GM19099 (cell line): Measurements from ENCODE around the gene TRIM62.

Experiments
- POLR2A ChIP-seq: IDR thresholded peaks from 3 replicates; pipeline ENCODE4 v1.6.1; 2011; ENCODE audit warnings: low read depth; ENCODE audit not compliant: insufficient read length; ENCODE audit errors: extremely low read depth

The TRIM62 gene

DNA sequence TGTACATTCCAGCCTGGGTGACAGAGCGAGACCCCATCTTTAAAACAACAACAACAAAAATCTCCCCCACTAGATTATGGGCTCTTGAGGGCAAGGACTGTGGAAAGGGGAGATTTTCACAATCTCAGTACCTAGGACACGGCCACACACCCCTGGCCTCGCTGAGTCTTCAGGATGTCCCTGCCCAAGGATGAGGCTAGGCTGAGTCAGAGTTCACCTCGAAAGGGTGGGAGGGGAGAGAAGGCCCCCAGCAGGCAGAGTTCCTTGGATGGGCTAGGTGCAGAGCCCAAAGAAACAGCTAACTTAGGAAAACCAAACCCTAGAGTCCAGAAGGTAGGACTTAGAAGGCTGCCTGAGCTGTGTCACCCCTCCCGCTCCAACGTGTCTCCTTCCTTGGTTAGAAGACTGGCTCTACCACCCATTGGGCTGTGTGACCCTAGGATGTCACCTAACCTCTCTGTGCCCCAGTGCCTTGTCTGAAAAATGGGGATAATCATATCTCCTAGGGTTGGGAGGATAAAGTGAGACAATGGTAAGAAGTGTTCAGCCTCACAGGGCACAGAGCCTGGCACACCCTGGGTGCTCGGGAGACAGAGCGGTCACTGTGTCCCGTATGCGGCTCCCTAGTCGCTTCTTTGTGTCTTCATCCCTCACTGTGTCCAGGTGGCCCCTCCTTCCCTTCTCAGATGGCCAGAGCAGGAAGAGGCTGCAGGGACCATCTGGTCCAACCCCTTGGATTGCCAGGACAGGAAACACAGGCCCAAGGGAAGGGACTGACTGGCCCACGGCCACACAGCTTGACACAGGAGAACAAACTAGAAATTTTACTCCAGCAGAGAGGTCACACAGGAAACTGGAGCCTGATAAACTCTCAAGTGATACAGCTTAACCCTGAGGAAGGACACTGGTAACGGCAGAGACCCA lies 11.2 kb downstream of the TRIM62 start:
- no peak for TF ChIP-seq POLR2A

GRCh38 chr1:33169290-33170055 lies 12.4 kb downstream of the TRIM62 start:
- TF ChIP-seq POLR2A = no peak

GRCh38 chr1:33168556-33169289 lies 13.1 kb downstream of the TRIM62 start:
- TF ChIP-seq POLR2A = no peak

GRCh38 chr1:33167650-33168447 lies 14.0 kb downstream of the TRIM62 start:
- TF ChIP-seq POLR2A = no peak

DNA sequence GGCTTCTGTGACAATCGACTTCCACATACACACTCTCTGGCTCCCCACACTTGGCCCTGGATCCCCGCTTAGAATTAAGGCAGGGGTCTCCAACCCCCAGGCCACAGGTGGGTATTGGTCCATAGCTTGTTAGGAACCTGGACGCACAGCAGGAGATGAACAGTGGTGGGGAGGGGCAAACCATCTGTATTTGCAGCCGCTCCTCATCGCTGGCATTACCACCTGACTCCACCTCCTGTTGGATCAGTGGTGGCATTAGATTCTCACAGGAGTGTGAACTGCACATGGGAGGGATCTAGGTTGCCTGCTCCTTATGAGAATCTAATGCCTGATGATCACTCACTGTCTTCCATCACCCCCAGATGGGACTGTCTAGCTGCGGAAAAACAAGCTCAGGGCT lies 16.0 kb downstream of the TRIM62 start:
- no peak for TF ChIP-seq POLR2A

- TF ChIP-seq POLR2A = no peak
Measured at GRCh38 chr1:33165209-33165608, 16.6 kb downstream of the TRIM62 start.

- no peak for TF ChIP-seq POLR2A
Measured at GRCh38 chr1:33163621-33164519, 18.0 kb downstream of the TRIM62 start.

- TF ChIP-seq POLR2A = no peak
Measured at GRCh38 chr1:33162141-33162540, 19.7 kb downstream of the TRIM62 start.

DNA sequence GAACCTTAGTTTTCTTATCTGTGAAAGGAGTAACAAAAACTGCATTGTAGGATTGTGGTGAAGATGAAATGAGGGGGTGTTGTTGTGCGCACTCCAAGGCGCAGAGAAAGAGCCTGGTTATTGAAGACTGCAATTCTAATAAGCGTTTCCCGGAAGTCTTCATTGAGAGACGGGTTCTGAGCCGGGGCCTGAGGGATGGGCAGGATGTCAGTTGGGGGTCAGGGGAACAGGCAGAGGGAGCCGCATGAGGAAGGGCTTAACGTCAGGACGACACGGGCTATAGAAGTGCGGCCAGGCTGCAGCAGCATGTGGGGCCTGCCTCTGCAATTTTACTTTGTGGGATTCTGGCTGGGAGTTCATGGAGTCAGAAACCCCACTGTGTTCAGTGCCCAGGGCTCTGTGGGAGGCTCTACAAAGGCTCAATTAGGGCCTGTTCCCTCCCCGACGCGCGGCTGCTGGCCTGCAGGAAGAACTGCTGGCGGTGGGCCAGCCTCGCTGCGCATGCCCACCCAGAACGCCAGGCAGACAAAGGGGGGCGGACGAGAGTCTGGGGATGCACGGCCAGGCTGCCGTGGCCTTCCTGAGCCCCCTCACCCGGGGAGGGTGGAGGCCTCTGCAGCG lies 20.7 kb downstream of the TRIM62 start:
- TF ChIP-seq POLR2A = no peak

DNA sequence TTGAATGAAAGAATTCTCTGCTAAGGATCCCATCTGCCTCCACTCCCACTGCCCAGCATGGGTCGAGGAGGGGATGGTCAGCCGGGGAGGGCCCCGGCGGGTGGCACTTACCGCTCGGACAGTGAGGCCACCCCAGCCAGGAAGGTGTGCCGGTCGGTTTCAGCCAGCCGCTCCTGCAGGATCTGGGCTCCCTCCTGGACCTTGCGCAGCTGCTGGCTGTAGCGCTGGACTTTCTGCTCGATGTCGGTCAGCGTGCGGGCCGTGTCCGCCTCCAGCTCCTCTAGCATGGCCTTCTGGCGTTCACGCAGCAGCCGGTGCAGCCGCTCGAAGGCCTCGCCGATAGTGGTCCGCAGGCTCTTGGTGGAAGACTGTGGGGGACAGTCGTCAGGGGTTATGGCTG lies 22.3 kb downstream of the TRIM62 start:
- TF ChIP-seq POLR2A = no peak

GRCh38 chr1:33158366-33158765 lies 23.5 kb downstream of the TRIM62 start:
- no peak for TF ChIP-seq POLR2A

GRCh38 chr1:33157131-33157530 lies 24.7 kb downstream of the TRIM62 start:
- no peak for TF ChIP-seq POLR2A
